GM12878 (cell line): ENCODE data around the gene INAFM1.

Experiments
- SREBF2 ChIP-seq: IDR thresholded peaks from 2 replicates; pipeline ENCODE4 v1.6.1; 2012; ENCODE audit warnings: mild to moderate bottlenecking, low read length
- TF ChIP-seq, protein P1 (sequence below): IDR thresholded peaks from 2 replicates; pipeline ENCODE4 v1.6.1; 2012; ENCODE audit warnings: low read depth, low read length, improper control_type of control experiment
- TF ChIP-seq, protein P2 (sequence below): fragments of 450-650 bp; IDR thresholded peaks from 2 replicates; pipeline ENCODE4 v1.6.1; 2017; ENCODE audit warnings: borderline replicate concordance

DNA sequence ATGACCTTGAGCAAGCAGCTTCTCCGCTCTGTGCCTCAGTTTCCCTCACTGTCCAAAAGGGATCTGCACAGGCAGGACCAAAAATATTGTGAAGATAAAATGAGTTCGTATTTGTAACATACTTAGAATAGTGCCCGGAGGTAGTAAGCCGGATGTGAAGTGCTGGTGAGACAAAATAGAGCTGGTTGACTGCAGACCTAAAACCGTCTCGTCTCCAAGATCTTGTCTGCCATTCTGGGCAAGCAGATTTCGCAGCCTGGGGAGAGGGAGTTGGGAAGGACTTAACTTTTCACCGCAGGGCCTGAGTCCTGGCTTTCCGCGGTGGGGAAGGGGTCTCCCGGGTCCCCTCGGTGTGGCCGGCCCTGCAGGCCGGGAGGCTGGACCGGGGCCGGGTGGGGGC lies 35.5 kb upstream of the INAFM1 start:
- no peak for TF ChIP-seq SREBF2
- TF ChIP-seq, protein P1, sequence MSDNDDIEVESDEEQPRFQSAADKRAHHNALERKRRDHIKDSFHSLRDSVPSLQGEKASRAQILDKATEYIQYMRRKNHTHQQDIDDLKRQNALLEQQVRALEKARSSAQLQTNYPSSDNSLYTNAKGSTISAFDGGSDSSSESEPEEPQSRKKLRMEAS: no peak
- TF ChIP-seq, protein P2, sequence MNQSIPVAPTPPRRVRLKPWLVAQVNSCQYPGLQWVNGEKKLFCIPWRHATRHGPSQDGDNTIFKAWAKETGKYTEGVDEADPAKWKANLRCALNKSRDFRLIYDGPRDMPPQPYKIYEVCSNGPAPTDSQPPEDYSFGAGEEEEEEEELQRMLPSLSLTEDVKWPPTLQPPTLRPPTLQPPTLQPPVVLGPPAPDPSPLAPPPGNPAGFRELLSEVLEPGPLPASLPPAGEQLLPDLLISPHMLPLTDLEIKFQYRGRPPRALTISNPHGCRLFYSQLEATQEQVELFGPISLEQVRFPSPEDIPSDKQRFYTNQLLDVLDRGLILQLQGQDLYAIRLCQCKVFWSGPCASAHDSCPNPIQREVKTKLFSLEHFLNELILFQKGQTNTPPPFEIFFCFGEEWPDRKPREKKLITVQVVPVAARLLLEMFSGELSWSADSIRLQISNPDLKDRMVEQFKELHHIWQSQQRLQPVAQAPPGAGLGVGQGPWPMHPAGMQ: no peak
